Right lobe of liver (tissue), 6 donors: Measurements from ENCODE around the gene GSTO2. TPM values are rescaled to one million over a fixed set of nuclear protein-coding genes. Genes with fewer than 3 reads are reported as not detected.

Experiments used
- ATAC-seq, 4 donors: fragments of 200-7000 bp; cut with Tn5 transposase; one replicate each; pipeline ENCODE4 v1.9.1; 2020; ENCODE audit warnings: mild to moderate bottlenecking in 4 of 4, moderate library complexity in 4 of 4
- DNase-seq, 3 donors: peaks; one replicate each; pipeline ENCODE4 v3.0.0-alpha.2; 2020
- H3K27ac ChIP-seq, 3 donors: fragments of 200-600 bp; one replicate each; pipeline ENCODE4 v1.8.0; 2022
- H3K27me3 ChIP-seq, 2 donors: fragments of 200-600 bp; one replicate each; pipeline ENCODE4 v1.8.0; 2022
- H3K36me3 ChIP-seq, 4 donors: fragments of 200-600 bp; sonication (generic) in 1 of 4; one replicate each; pipeline versions ENCODE4 v1.5.1 to v1.8.0; 2017 to 2022; ENCODE audit warnings: control low read depth in 1 of 4
- H3K4me1 ChIP-seq, 4 donors: fragments of 200-600 bp; sonication (generic) in 1 of 4; one replicate each; pipeline versions ENCODE4 v1.5.1 to v1.8.0; 2017 to 2022; ENCODE audit warnings: control low read depth in 1 of 4
- H3K4me3 ChIP-seq, 3 donors: fragments of 200-600 bp; one replicate each; pipeline ENCODE4 v1.8.0; 2022
- H3K9me3 ChIP-seq, 4 donors: fragments of 200-600 bp; sonication (generic) in 1 of 4; one replicate each; pipeline versions ENCODE4 v1.5.1 to v1.8.0; 2017 to 2022; ENCODE audit warnings: control low read depth in 1 of 4
- CTCF ChIP-seq, 4 donors: fragments of 200-600 bp in 3 of 4; fragments of 450-650 bp in 1 of 4; IDR thresholded peaks; one replicate each; pipeline versions ENCODE4 v1.5.1 to v1.8.0; 2016 to 2022; ENCODE audit warnings: antibody characterized with exemption in 4 of 4, mild to moderate bottlenecking in 2 of 4
- POLR2A ChIP-seq: fragments of 450-650 bp; IDR thresholded peaks from one replicate; pipeline ENCODE4 v1.6.1; 2017; ENCODE audit warnings: antibody characterized with exemption, mild to moderate bottlenecking
- WGBS: methylation state at CpG from one replicate; pipeline ENCODE4 v1.1.6; 2018; ENCODE audit warnings: low coverage, low lambda C conversion rate; ENCODE audit not compliant: insufficient coverage; ENCODE audit errors: missing lambda C conversion rate; 5-methylcytosine and 5-hydroxymethylcytosine counted together
- intact Hi-C, 2 donors: fragments of 100-400 bp; cut with DNase I; formaldehyde crosslinking; loops; one replicate each; pipeline versions ENCODE4 v1.11.2 to v1.14.1; 2022
- total RNA-seq, 6 experiments: library from RNA; depleted of rRNA in 2 of 6; stranded (reverse); fragments of >200 nt in 2 of 6; fragmentation: NEBNext Ultra II Directional in 3 of 6; extraction: Animal tissue kit (Norgen Biotek cat#: 25700) in 3 of 6; gene quantifications; one replicate each; pipeline versions ENCODE4 v1.1.0 to v1.2.4, GENCODE V29; 2016 to 2023
- donor health status: DM: no; HTN: yes; CAD: no.
- donor health status: DM: no; HTN: no; CAD: no.
- donor health status: DM: no; HTN: no; CAD: no.
- donor health status: DM: no; HTN: yes; CAD: no.
- donor health status: DM: no; HTN: yes; CAD: no.

Gene GSTO2
- total RNA-seq, 6 experiments from 2014 or later = 1.4 to 5.3 (median 2.8) TPM

GRCh38 chr10:104333728-104334373, 64.9 kb downstream of the GSTO2 start:
- peaks cover 0 to 41% (median 0%) of the 10 kb centered on the region in 4 donors for H3K4me1 ChIP-seq
- DNase-seq (peak in 1 of 3 donors; percentile 39), ATAC-seq (no peak)
- intact Hi-C loops = no loop called here
- H3K27ac ChIP-seq = peak overlapping the region in 2 of 3 donors; percentile 12 to 26
- H3K4me3 ChIP-seq = no peak overlapping the region
- TF ChIP-seq CTCF (IDR thresholded peaks at IDR 0.05) (no peak), POLR2A (no peak)
- H3K36me3 ChIP-seq = no peaks in the 10 kb centered on the region
- WGBS = 56% methylated on average over 6 of the region's 15 CpGs
- H3K9me3 ChIP-seq = no peaks in the 10 kb centered on the region
- no peaks in the 10 kb centered on the region for H3K27me3 ChIP-seq

GRCh38 chr10:104334561-104334960, 65.6 kb downstream of the GSTO2 start:
- H3K27ac ChIP-seq = no peak overlapping the region

GRCh38 chr10:104334965-104335650, 66.1 kb downstream of the GSTO2 start:
- DNase-seq = peak in 1 of 3 donors; percentile 45

More at GRCh38 chr10:104334561-104334960, 65.6 kb downstream of the GSTO2 start:
- H3K36me3 ChIP-seq = no peaks in the 10 kb centered on the region
- DNase-seq = peak in 1 of 3 donors; percentile 35
- TF ChIP-seq POLR2A (no peak), CTCF (IDR thresholded peaks at IDR 0.05) (no peak)
- intact Hi-C loops = no loop called here
- no peak overlapping the region for H3K4me3 ChIP-seq
- ATAC-seq = no peak
- WGBS = 81% methylated on average over 5 of the region's 6 CpGs
- peaks cover 0 to 35% (median 0%) of the 10 kb centered on the region in 4 donors for H3K4me1 ChIP-seq
- H3K9me3 ChIP-seq = no peaks in the 10 kb centered on the region
- H3K27me3 ChIP-seq = no peaks in the 10 kb centered on the region

More at GRCh38 chr10:104334965-104335650, 66.1 kb downstream of the GSTO2 start:
- Histone ChIP-seq H3K27ac (peak overlapping the region in 2 of 3 donors; percentile 96 to 97), H3K9me3 (no peaks in the 10 kb centered on the region), H3K4me3 (no peak overlapping the region), H3K4me1 (peaks cover 0 to 38% (median 2%) of the 10 kb centered on the region in 4 donors), H3K36me3 (no peaks in the 10 kb centered on the region), H3K27me3 (no peaks in the 10 kb centered on the region)
- intact Hi-C loops = no loop called here
- TF ChIP-seq CTCF (IDR thresholded peaks at IDR 0.05) (no peak), POLR2A (no peak)
- no peak for ATAC-seq
- WGBS = 91% methylated on average over 4 of the region's 13 CpGs
